Neural cell (in vitro differentiated cells): Measurements from ENCODE around the gene HSFX4. TPM values are rescaled to one million over a fixed set of nuclear protein-coding genes. Genes with fewer than 3 reads are reported as not detected.
"Not testable (repeated sequence)": the region's sequence is repeated elsewhere in the genome, so short reads cannot be mapped to it uniquely, and the experiment has no call there.

Source experiments
- H2AFZ ChIP-seq: fragments of 200-600, 300-800 bp; sonication (generic), shearing (Covaris generic); 2 replicates; pipeline ENCODE4 v1.6.0; 2014; ENCODE audit warnings: low read depth, mild to moderate bottlenecking, antibody characterized with exemption, low read length, moderate library complexity
- H3F3A ChIP-seq: fragments of 200-600 bp; shearing (Covaris generic); 2 replicates; pipeline ENCODE4 v1.6.1; 2016; ENCODE audit warnings: mild to moderate bottlenecking, moderate library complexity, mixed read lengths, antibody characterized with exemption, low read length; ENCODE audit not compliant: insufficient read depth, poor library complexity, severe bottlenecking
- H3K27ac ChIP-seq: fragments of 200-600, 300-800 bp; sonication (generic), shearing (Covaris generic); 2 replicates; pipeline ENCODE4 v1.5.1; 2014; ENCODE audit warnings: mild to moderate bottlenecking, low read length, moderate library complexity
- H3K27me3 ChIP-seq: fragments of 300-800, 200-600 bp; sonication (generic), shearing (Covaris generic); 2 replicates; pipeline ENCODE4 v1.6.0; 2014; ENCODE audit warnings: mild to moderate bottlenecking, low read depth, low read length, moderate library complexity; ENCODE audit not compliant: insufficient read depth
- H3K36me3 ChIP-seq: fragments of 300-800, 200-600 bp; sonication (generic), shearing (Covaris generic); 2 replicates; pipeline ENCODE4 v1.5.1; 2014; ENCODE audit warnings: mild to moderate bottlenecking, antibody characterized with exemption, low read length, moderate library complexity; ENCODE audit not compliant: insufficient read depth
- H3K4me2 ChIP-seq: fragments of 300-800, 200-600 bp; sonication (generic), shearing (Covaris generic); 2 replicates; pipeline ENCODE4 v1.6.0; 2014; ENCODE audit warnings: mild to moderate bottlenecking, low read length
- H3K4me3 ChIP-seq: fragments of 300-800, 200-600 bp; sonication (generic), shearing (Covaris generic); 2 replicates; pipeline ENCODE4 v1.5.1; 2014; ENCODE audit warnings: mild to moderate bottlenecking, low read length, moderate library complexity
- H3K79me2 ChIP-seq: fragments of 200-600 bp; shearing (Covaris generic); replicated peaks from 2 replicates; pipeline ENCODE4 v1.6.0; 2014; ENCODE audit warnings: mild to moderate bottlenecking, low read length, moderate library complexity; ENCODE audit not compliant: insufficient read depth
- H3K9ac ChIP-seq: fragments of 300-800, 200-600 bp; sonication (generic), shearing (Covaris generic); 2 replicates; pipeline ENCODE4 v1.6.1; 2016; ENCODE audit warnings: mild to moderate bottlenecking, low read length, mixed read lengths
- H3K9me2 ChIP-seq: fragments of 200-600 bp; shearing (Covaris generic); 2 replicates; pipeline ENCODE4 v1.6.1; 2016; ENCODE audit warnings: mild to moderate bottlenecking, low read length, mixed read lengths; ENCODE audit not compliant: insufficient read depth
- H3K9me3 ChIP-seq: fragments of 200-600, 300-800 bp; sonication (generic), shearing (Covaris generic); 2 replicates; pipeline ENCODE4 v1.6.1; 2016; ENCODE audit warnings: mild to moderate bottlenecking, mixed run types, low read length, moderate library complexity, mixed read lengths
- H4K20me1 ChIP-seq: fragments of 200-600 bp; shearing (Covaris generic); 2 replicates; pipeline ENCODE4 v1.6.1; 2016; ENCODE audit warnings: mild to moderate bottlenecking, mixed run types; ENCODE audit not compliant: insufficient read depth
- CTCF ChIP-seq: fragments of 450-650 bp; IDR thresholded peaks from 2 replicates; pipeline ENCODE4 v1.5.1; 2014; ENCODE audit warnings: antibody characterized with exemption, mild to moderate bottlenecking, moderate library complexity; ENCODE audit not compliant: poor library complexity, severe bottlenecking
- EP300 ChIP-seq: fragments of 450-650 bp; conservative IDR thresholded peaks from 2 replicates; pipeline ENCODE4 v1.6.1; 2014; ENCODE audit warnings: antibody characterized with exemption, mild to moderate bottlenecking, moderate library complexity; ENCODE audit not compliant: poor library complexity, severe bottlenecking
- EZH2 ChIP-seq: fragments of 200-600, 300-800 bp; shearing (Covaris generic), sonication (generic); IDR thresholded peaks from 2 replicates; pipeline ENCODE4 v1.6.1; 2014; ENCODE audit warnings: antibody characterized with exemption, low read length, borderline replicate concordance, mild to moderate bottlenecking; ENCODE audit not compliant: insufficient read depth, poor library complexity, severe bottlenecking
- MXI1 ChIP-seq: fragments of 450-650 bp; conservative IDR thresholded peaks from 2 replicates; pipeline ENCODE4 v1.6.1; 2014; ENCODE audit warnings: antibody characterized with exemption, mild to moderate bottlenecking; ENCODE audit not compliant: poor library complexity, severe bottlenecking
- POLR2AphosphoS5 ChIP-seq: IDR thresholded peaks from 2 replicates; pipeline ENCODE4 v1.6.1; 2012
- RAD21 ChIP-seq: fragments of 450-650 bp; conservative IDR thresholded peaks from 2 replicates; pipeline ENCODE4 v1.6.1; 2014; ENCODE audit warnings: antibody characterized with exemption, mild to moderate bottlenecking, moderate library complexity
- REST ChIP-seq: IDR thresholded peaks from 2 replicates; pipeline ENCODE4 v1.6.1; 2012; ENCODE audit warnings: borderline replicate concordance
- SMC3 ChIP-seq: fragments of 450-650 bp; conservative IDR thresholded peaks from 2 replicates; pipeline ENCODE4 v1.6.1; 2014; ENCODE audit warnings: antibody characterized with exemption, mild to moderate bottlenecking, moderate library complexity; ENCODE audit not compliant: poor library complexity
- TAF1 ChIP-seq: IDR thresholded peaks from 2 replicates; pipeline ENCODE4 v1.6.1; 2012; ENCODE audit warnings: low read depth
- polyA plus RNA-seq: library from polyadenylated mRNA; depleted of rRNA; stranded (reverse); fragments of >200 nt; gene quantifications from 2 replicates; pipeline ENCODE4 v1.2.3, GENCODE V29; 2014

Gene HSFX4
- polyA plus RNA-seq, 1 donor from 2014 or later = not detected

GRCh38 chrX:149916745-149917392, 12.5 kb upstream of the HSFX4 start:
- Histone ChIP-seq H3K4me3 (no peak overlapping the region), H2AFZ (no peak overlapping the region), H3K79me2 (no peaks in the 10 kb centered on the region), H3K9me3 (no peaks in the 10 kb centered on the region), H3K4me2 (no peak overlapping the region), H4K20me1 (no peaks in the 10 kb centered on the region), H3K9me2 (no peaks in the 10 kb centered on the region), H3K27ac (no peak overlapping the region), H3F3A (no peaks in the 10 kb centered on the region), H3K27me3 (no peaks in the 10 kb centered on the region), H3K9ac (no peak overlapping the region), H3K36me3 (no peaks in the 10 kb centered on the region)
- TF ChIP-seq EZH2 (no peak), RAD21 (no peak), TAF1 (no peak), EP300 (no peak), CTCF (no peak), SMC3 (no peak), REST (no peak), MXI1 (no peak), POLR2AphosphoS5 (no peak)

- not testable (repeated sequence) for H3F3A ChIP-seq, H3K9ac ChIP-seq, H3K36me3 ChIP-seq, H3K9me3 ChIP-seq, H3K27me3 ChIP-seq, H3K9me2 ChIP-seq, H4K20me1 ChIP-seq, H3K4me3 ChIP-seq, H2AFZ ChIP-seq, H3K4me2 ChIP-seq, H3K27ac ChIP-seq, H3K79me2 ChIP-seq
These were observed 5.5 kb upstream of the HSFX4 start for GRCh38 chrX:149923836-149924235.

GRCh38 chrX:149924434-149924833, 4.9 kb upstream of the HSFX4 start:
- H3K27ac ChIP-seq, H4K20me1 ChIP-seq, H3K4me2 ChIP-seq, H3F3A ChIP-seq, H3K9me2 ChIP-seq, H3K4me3 ChIP-seq, H3K9ac ChIP-seq, H2AFZ ChIP-seq, H3K27me3 ChIP-seq, H3K36me3 ChIP-seq, H3K79me2 ChIP-seq, H3K9me3 ChIP-seq: not testable (repeated sequence)

GRCh38 chrX:149927245-149927963, 2.0 kb upstream of the HSFX4 start:
- H3K9ac ChIP-seq, H3K4me3 ChIP-seq, H3K9me3 ChIP-seq, H3K4me2 ChIP-seq, H4K20me1 ChIP-seq, H3K9me2 ChIP-seq, H3K27ac ChIP-seq, H3K36me3 ChIP-seq, H3F3A ChIP-seq, H3K27me3 ChIP-seq, H2AFZ ChIP-seq, H3K79me2 ChIP-seq: not testable (repeated sequence)

GRCh38 chrX:149927964-149928258, 1.5 kb upstream of the HSFX4 start:
- H3K27ac ChIP-seq, H4K20me1 ChIP-seq, H3K4me2 ChIP-seq, H2AFZ ChIP-seq, H3K9me3 ChIP-seq, H3K27me3 ChIP-seq, H3K4me3 ChIP-seq, H3K36me3 ChIP-seq, H3K9ac ChIP-seq, H3K9me2 ChIP-seq, H3F3A ChIP-seq, H3K79me2 ChIP-seq: not testable (repeated sequence)
